DND-41 (cell line): ENCODE data around the gene DAZAP1.
A peak's percentile ranks its signal among the peaks of the same experiment; 100 is the strongest.

Experiments
- ATAC-seq: fragments of 200-7000 bp; cut with Tn5 transposase; 3 replicates; pipeline ENCODE4 v1.9.1; 2021; ENCODE audit warnings: low read depth; ENCODE audit not compliant: insufficient read depth
- DNase-seq: peaks from one replicate; pipeline ENCODE4 v3.0.0-alpha.2; 2020
- H2AFZ ChIP-seq: 2 replicates; pipeline ENCODE4 v1.6.0; 2012; ENCODE audit warnings: low read depth, low read length
- H3K27ac ChIP-seq: 2 replicates; pipeline ENCODE4 v1.5.1; 2012; ENCODE audit warnings: low read length, inconsistent platforms
- H3K27me3 ChIP-seq: fragments of 200-600 bp; sonication (generic); 2 replicates; pipeline ENCODE4 v1.6.0; 2012; ENCODE audit warnings: low read length, mild to moderate bottlenecking, inconsistent platforms; ENCODE audit not compliant: insufficient read depth, poor library complexity
- H3K36me3 ChIP-seq: 2 replicates; pipeline ENCODE4 v1.5.1; 2012; ENCODE audit warnings: low read length, inconsistent platforms; ENCODE audit not compliant: insufficient read depth
- H3K4me1 ChIP-seq: 2 replicates; pipeline ENCODE4 v1.5.1; 2012; ENCODE audit warnings: mild to moderate bottlenecking, low read length; ENCODE audit not compliant: insufficient read depth
- H3K4me2 ChIP-seq: 2 replicates; pipeline ENCODE4 v1.6.0; 2012; ENCODE audit warnings: mild to moderate bottlenecking, moderate library complexity, low read length, inconsistent platforms; ENCODE audit not compliant: insufficient read depth
- H3K4me3 ChIP-seq, 2 experiments: fragments of 200-600 bp in 1 of 2; shearing (Covaris generic) in 1 of 2; 2 replicates each; pipeline ENCODE4 v1.5.1; 2012 to 2016; ENCODE audit warnings: inconsistent platforms in 2 of 2, low read length in 2 of 2, mild to moderate bottlenecking in 2 of 2, low read depth in 1 of 2, moderate library complexity in 1 of 2
- H3K79me2 ChIP-seq: 2 replicates; pipeline ENCODE4 v1.6.0; 2012; ENCODE audit warnings: low read length, inconsistent platforms; ENCODE audit not compliant: insufficient read depth
- H3K9ac ChIP-seq: 2 replicates; pipeline ENCODE4 v1.6.0; 2012; ENCODE audit warnings: low read depth, mild to moderate bottlenecking, inconsistent platforms, low read length, moderate library complexity
- H3K9me3 ChIP-seq: 2 replicates; pipeline ENCODE4 v1.5.1; 2012; ENCODE audit warnings: low read length, moderate library complexity, mild to moderate bottlenecking, inconsistent platforms; ENCODE audit not compliant: insufficient read depth, severe bottlenecking
- H4K20me1 ChIP-seq: 2 replicates; pipeline ENCODE4 v1.6.0; 2012; ENCODE audit warnings: low read length; ENCODE audit not compliant: insufficient read depth
- CTCF ChIP-seq: IDR thresholded peaks from 2 replicates; pipeline ENCODE4 v1.5.1; 2012; ENCODE audit warnings: borderline replicate concordance, low read length, moderate library complexity, mild to moderate bottlenecking; ENCODE audit not compliant: poor library complexity, severe bottlenecking; ENCODE audit errors: extremely low read depth
- EZH2 ChIP-seq: IDR thresholded peaks from 3 replicates; pipeline ENCODE4 v1.6.1; 2012; ENCODE audit warnings: borderline replicate concordance, low read depth, mild to moderate bottlenecking, moderate library complexity, low read length, inconsistent platforms; ENCODE audit not compliant: severe bottlenecking

The DAZAP1 gene

GRCh38 chr19:1461862-1462261 lies 54.5 kb downstream of the DAZAP1 start:
- Histone ChIP-seq H3K27ac (no peak overlapping the region), H3K9me3 (no peaks in the 10 kb centered on the region), H4K20me1 (peaks cover 27% of the 10 kb centered on the region), H3K4me2 (no peak overlapping the region), H3K36me3 (peaks cover 13% of the 10 kb centered on the region), H2AFZ (no peak overlapping the region), H3K4me1 (no peaks in the 10 kb centered on the region), H3K27me3 (no peaks in the 10 kb centered on the region), H3K4me3 (no peak overlapping the region), H3K9ac (no peak overlapping the region), H3K79me2 (no peaks in the 10 kb centered on the region)
- ATAC-seq (no peak), DNase-seq (no peak)
- TF ChIP-seq CTCF = no peak
- no peak for TF ChIP-seq EZH2

GRCh38 chr19:1465191-1466016 lies 58.0 kb downstream of the DAZAP1 start:
- Histone ChIP-seq H3K79me2 (no peaks in the 10 kb centered on the region), H3K27me3 (no peaks in the 10 kb centered on the region), H3K4me3 (no peak overlapping the region), H3K4me1 (peaks cover 4% of the 10 kb centered on the region), H3K4me2 (no peak overlapping the region), H3K27ac (no peak overlapping the region), H2AFZ (no peak overlapping the region), H3K36me3 (peaks cover 8% of the 10 kb centered on the region), H3K9ac (no peak overlapping the region), H3K9me3 (no peaks in the 10 kb centered on the region), H4K20me1 (peaks cover 28% of the 10 kb centered on the region)
- DNase-seq = no peak
- ATAC-seq = no peak
- peak; percentile 15 for TF ChIP-seq CTCF
- no peak for TF ChIP-seq EZH2

- no peak overlapping the region for H3K27ac ChIP-seq
- DNase-seq (no peak), ATAC-seq (no peak)
- TF ChIP-seq EZH2 (no peak), CTCF (no peak)
- peaks cover 10% of the 10 kb centered on the region for H3K4me1 ChIP-seq
- no peaks in the 10 kb centered on the region for H3K9me3 ChIP-seq
- H3K79me2 ChIP-seq = no peaks in the 10 kb centered on the region
- H3K9ac ChIP-seq = no peak overlapping the region
- H4K20me1 ChIP-seq = peaks cover 33% of the 10 kb centered on the region
- H3K4me3 ChIP-seq = no peak overlapping the region
- no peak overlapping the region for H3K4me2 ChIP-seq
- H3K27me3 ChIP-seq = no peaks in the 10 kb centered on the region
- H2AFZ ChIP-seq = no peak overlapping the region
- peaks cover 2% of the 10 kb centered on the region for H3K36me3 ChIP-seq
These were observed 58.7 kb downstream of the DAZAP1 start for GRCh38 chr19:1466018-1466460.
